ENCODE data around the gene WSCD1. TPM values are rescaled to one million over a fixed set of nuclear protein-coding genes. Genes with fewer than 3 reads are reported as not detected.

WSCD1 gene
- total and polyA plus RNA-seq, 2 donors (not counting 3 experiments of a cell fraction or from before 2014, with no cell fraction given) = 21.5 to 49.4 TPM

- no peak for FAIRE-seq
- no peaks in the 10 kb centered on the region for H3K9me3 ChIP-seq (replicated peaks; ENCODE audit: control insufficient read depth, insufficient read depth, low read length)
- H3K4me2 ChIP-seq (ENCODE audit: insufficient read depth, low read length) = no peak overlapping the region
- H3K36me3 ChIP-seq (ENCODE audit: control insufficient read depth in 2 of 2, extremely low read depth in 1 of 2, insufficient read depth in 2 of 2, low read length in 2 of 2) = no peaks in the 10 kb centered on the region
- H2AFZ ChIP-seq (ENCODE audit: low read depth, low read length) = no peak overlapping the region
- no peak overlapping the region for H3K27ac ChIP-seq (ENCODE audit: insufficient read depth, low read depth, low read length)
- H3K4me1 ChIP-seq (ENCODE audit: control insufficient read depth, extremely low read depth, insufficient read depth, low read length) = no peaks in the 10 kb centered on the region
- no peaks in the 10 kb centered on the region for H4K20me1 ChIP-seq (replicated peaks; ENCODE audit: control insufficient read depth, extremely low read depth, insufficient read depth, low read length)
- H3K4me3 ChIP-seq (replicated peaks in 1 of 3; ENCODE audit: insufficient read depth in 1 of 3, low read depth in 1 of 3, low read length in 3 of 3) = no peak overlapping the region
- TF ChIP-seq POLR2A (IDR thresholded peaks at IDR 0.05; ENCODE audit: low read depth, low read length) (no peak), POLR2AphosphoS5 (IDR thresholded peaks at IDR 0.05; ENCODE audit: insufficient read depth, low read depth, low read length) (no peak), EZH2 (IDR thresholded peaks at IDR 0.05; ENCODE audit: borderline replicate concordance, low read depth, low read length, severe bottlenecking) (no peak), JUN (IDR thresholded peaks at IDR 0.05; ENCODE audit: borderline replicate concordance, insufficient read depth, insufficient read length, low read depth) (no peak), FOS (IDR thresholded peaks at IDR 0.05; ENCODE audit: borderline replicate concordance, insufficient read depth, low read length) (no peak), MYC (IDR thresholded peaks at IDR 0.05; ENCODE audit: low read depth, low read length) (no peak), CTCF (IDR thresholded peaks at IDR 0.05; ENCODE audit: extremely low read depth in 1 of 2, insufficient read depth in 1 of 2, low read depth in 1 of 2, low read length in 2 of 2) (no peak), MAX (IDR thresholded peaks at IDR 0.05; ENCODE audit: insufficient read depth, insufficient read length) (no peak), GATA2 (IDR thresholded peaks at IDR 0.05; ENCODE audit: insufficient read depth, insufficient read length, low read depth, low read length) (no peak)
- BruUV-seq (replicated peaks) = no TSS peak
- ChIA-PET CTCF (interaction anchor here (0.6 kb wide), 1 partner anchor 36 kb away, joined by 3 read pairs; no protein-coding TSS in a partner anchor), POLR2A (no interaction called here)
- no peak for DNase-seq (ENCODE audit: low read depth, low spot score)
- H3K9ac ChIP-seq (replicated peaks; ENCODE audit: extremely low read depth, insufficient read depth, low read length) = no peak overlapping the region
- H3K9me1 ChIP-seq (replicated peaks; ENCODE audit: control insufficient read depth, extremely low read depth, insufficient read depth, low read length) = no peaks in the 10 kb centered on the region
- H3K79me2 ChIP-seq (ENCODE audit: control insufficient read depth, insufficient read depth, low read length) = no peaks in the 10 kb centered on the region
- no peaks in the 10 kb centered on the region for H3K27me3 ChIP-seq (ENCODE audit: control insufficient read depth in 2 of 2, insufficient read depth in 2 of 2, low read length in 2 of 2)
- dilution Hi-C loops (cut with MboI; ENCODE audit: extremely low pct_ligation_motif_present, low sequenced_read_pairs) (no loop called here), intact Hi-C loops (cut with micrococcal nuclease) (no loop called here)
Observed at GRCh38 chr17:6046431-6046830, 23.7 kb upstream of the WSCD1 start.

Measured in endothelial cell of umbilical vein (primary cell).